Thoracic aorta (tissue), 2 donors: ENCODE data around the gene CDH2. TPM values are rescaled to one million over a fixed set of nuclear protein-coding genes. Genes with fewer than 3 reads are reported as not detected.

ENCODE experiments used
- ATAC-seq: fragments of 150-250 bp; one replicate; pipeline ENCODE4 v1.8.0; 2017; ENCODE audit warnings: low read depth; ENCODE audit not compliant: insufficient number of reproducible peaks, low FRiP score
- DNase-seq: peaks from one replicate; pipeline ENCODE4 v3.0.0-alpha.2; 2020; ENCODE audit warnings: low spot score
- H3K27ac ChIP-seq, 2 donors: fragments of 200-600 bp; sonication (generic); 1 replicate in 1 of 2; 2 replicates in 1 of 2; pipeline ENCODE4 v1.5.1; 2016; ENCODE audit warnings: mild to moderate bottlenecking in 2 of 2, moderate library complexity in 2 of 2
- H3K27me3 ChIP-seq: fragments of 200-600 bp; sonication (generic); replicated peaks from 2 replicates; pipeline ENCODE4 v1.6.0; 2016; ENCODE audit warnings: mild to moderate bottlenecking; ENCODE audit not compliant: insufficient read depth
- H3K36me3 ChIP-seq: fragments of 200-600 bp; sonication (generic); one replicate; pipeline ENCODE4 v1.5.1; 2016
- H3K4me1 ChIP-seq, 2 donors: fragments of 200-600 bp; sonication (generic); 1 replicate in 1 of 2; 2 replicates in 1 of 2; pipeline versions ENCODE4 v1.5.1 to v1.6.0; 2016; ENCODE audit warnings: low read depth in 2 of 2, mild to moderate bottlenecking in 1 of 2; ENCODE audit not compliant: control insufficient read depth in 1 of 2
- H3K4me3 ChIP-seq: fragments of 200-600 bp; sonication (generic); 2 replicates; pipeline ENCODE4 v1.5.1; 2016; ENCODE audit warnings: mild to moderate bottlenecking
- H3K9me3 ChIP-seq: fragments of 200-600 bp; sonication (generic); 2 replicates; pipeline ENCODE4 v1.5.1; 2016
- total RNA-seq, 2 donors: library from RNA; depleted of rRNA; stranded (reverse); fragments of >200 nt; gene quantifications; one replicate each; pipeline versions ENCODE4 v1.1.0 to v1.2.3, GENCODE V29; 2016
- TF ChIP-seq, protein P1 (sequence below): fragments of 200-600 bp; sonication (generic); IDR thresholded peaks from one replicate; pipeline ENCODE4 v1.5.1; 2019; ENCODE audit warnings: antibody characterized with exemption

The CDH2 gene
- total RNA-seq, 2 donors from 2014 or later: 25.9 to 37.9 TPM

DNA sequence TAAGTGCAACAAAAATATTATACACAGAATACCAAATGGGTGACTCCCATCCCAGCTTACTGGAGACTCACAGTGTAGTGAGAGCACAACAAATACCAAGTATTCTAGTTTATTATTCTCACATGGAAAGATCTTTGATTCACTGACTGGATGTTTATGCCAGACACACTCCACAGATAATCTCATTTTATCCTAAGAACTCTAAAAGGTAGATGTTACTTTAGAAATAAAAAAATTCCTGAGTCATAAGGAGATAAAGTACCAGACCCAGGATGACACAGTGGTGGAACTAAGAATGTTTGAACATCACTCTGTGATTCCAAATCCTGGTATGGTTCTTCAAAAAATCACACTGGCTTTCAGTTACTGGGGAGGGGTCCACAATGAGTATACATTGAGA is 136.2 kb downstream of the CDH2 start:
- no peaks in the 10 kb centered on the region for H3K4me1 ChIP-seq
- ATAC-seq (no peak), DNase-seq (no peak)
- H3K27ac ChIP-seq: no peak overlapping the region
- no peaks in the 10 kb centered on the region for H3K27me3 ChIP-seq
- H3K9me3 ChIP-seq: no peaks in the 10 kb centered on the region
- no peaks in the 10 kb centered on the region for H3K36me3 ChIP-seq
- H3K4me3 ChIP-seq: no peak overlapping the region
- TF ChIP-seq, protein P1, sequence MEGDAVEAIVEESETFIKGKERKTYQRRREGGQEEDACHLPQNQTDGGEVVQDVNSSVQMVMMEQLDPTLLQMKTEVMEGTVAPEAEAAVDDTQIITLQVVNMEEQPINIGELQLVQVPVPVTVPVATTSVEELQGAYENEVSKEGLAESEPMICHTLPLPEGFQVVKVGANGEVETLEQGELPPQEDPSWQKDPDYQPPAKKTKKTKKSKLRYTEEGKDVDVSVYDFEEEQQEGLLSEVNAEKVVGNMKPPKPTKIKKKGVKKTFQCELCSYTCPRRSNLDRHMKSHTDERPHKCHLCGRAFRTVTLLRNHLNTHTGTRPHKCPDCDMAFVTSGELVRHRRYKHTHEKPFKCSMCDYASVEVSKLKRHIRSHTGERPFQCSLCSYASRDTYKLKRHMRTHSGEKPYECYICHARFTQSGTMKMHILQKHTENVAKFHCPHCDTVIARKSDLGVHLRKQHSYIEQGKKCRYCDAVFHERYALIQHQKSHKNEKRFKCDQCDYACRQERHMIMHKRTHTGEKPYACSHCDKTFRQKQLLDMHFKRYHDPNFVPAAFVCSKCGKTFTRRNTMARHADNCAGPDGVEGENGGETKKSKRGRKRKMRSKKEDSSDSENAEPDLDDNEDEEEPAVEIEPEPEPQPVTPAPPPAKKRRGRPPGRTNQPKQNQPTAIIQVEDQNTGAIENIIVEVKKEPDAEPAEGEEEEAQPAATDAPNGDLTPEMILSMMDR: no peak

DNA sequence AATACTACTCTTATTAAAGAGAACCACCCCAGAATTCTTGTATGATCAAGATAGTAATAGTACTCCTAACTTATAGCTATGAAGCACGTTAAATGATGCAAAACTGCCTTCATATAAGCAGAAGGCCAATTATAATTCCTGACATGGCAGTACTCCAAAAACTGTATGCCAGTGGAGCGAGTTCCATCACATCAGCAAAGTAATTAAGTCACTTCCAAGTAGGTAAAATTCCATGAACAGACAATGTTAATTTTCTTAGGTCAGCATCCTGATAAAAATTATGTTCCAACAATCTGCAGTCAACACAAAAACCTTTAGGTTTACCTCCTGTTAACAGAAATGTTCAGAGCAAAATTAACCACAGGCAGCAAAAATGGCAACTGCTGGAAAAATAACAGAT is 136.7 kb downstream of the CDH2 start:
- no peak for DNase-seq
- Histone ChIP-seq H3K36me3 (no peaks in the 10 kb centered on the region), H3K4me3 (no peak overlapping the region), H3K4me1 (no peaks in the 10 kb centered on the region), H3K27me3 (no peaks in the 10 kb centered on the region), H3K9me3 (no peaks in the 10 kb centered on the region), H3K27ac (no peak overlapping the region)
- TF ChIP-seq, protein P1: no peak
- no peak for ATAC-seq

DNA sequence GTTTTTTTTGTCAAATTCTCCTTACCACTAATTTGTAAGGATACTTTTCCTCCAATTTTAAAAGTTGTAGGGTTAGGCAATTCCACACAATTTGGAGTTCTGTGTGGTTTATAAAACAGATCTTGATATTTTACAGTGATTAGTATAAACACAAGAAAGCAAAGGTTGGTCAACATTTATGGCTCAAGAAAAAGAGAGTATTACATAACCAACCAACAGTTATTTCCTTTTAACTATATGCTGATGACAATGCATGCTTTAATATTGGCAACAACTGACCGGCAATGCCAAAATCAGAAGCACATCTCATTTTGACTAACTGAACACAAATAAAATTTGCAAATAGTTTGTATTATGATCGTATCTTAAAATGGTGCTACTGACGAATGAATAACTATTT is 137.2 kb downstream of the CDH2 start:
- Histone ChIP-seq H3K4me3 (no peak overlapping the region), H3K36me3 (no peaks in the 10 kb centered on the region), H3K27ac (no peak overlapping the region), H3K4me1 (no peaks in the 10 kb centered on the region), H3K27me3 (no peaks in the 10 kb centered on the region), H3K9me3 (no peaks in the 10 kb centered on the region)
- no peak for ATAC-seq
- no peak for DNase-seq
- TF ChIP-seq, protein P1: no peak

DNA sequence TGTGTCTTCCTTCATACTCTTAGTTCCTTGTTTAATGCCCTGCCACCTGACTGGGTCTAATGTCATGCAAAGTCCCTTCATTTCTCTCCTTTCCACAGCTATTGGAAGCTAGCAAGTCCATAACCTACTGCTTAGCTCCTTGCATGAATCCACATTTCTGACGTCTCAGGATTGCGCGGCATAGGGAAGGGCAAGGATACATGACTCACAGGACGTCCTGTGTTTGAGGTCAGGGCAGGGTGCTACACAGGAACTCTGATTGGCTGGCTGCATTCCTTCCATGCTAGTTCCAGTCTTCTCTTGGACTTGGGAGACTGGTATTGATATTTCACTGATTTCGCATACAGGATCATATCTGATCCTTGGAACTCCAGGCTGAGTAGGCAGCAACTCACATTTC is 137.9 kb downstream of the CDH2 start:
- Histone ChIP-seq H3K36me3 (no peaks in the 10 kb centered on the region), H3K4me3 (no peak overlapping the region), H3K4me1 (no peaks in the 10 kb centered on the region), H3K9me3 (no peaks in the 10 kb centered on the region), H3K27me3 (no peaks in the 10 kb centered on the region), H3K27ac (no peak overlapping the region)
- TF ChIP-seq, protein P1: no peak
- DNase-seq (no peak), ATAC-seq (no peak)

DNA sequence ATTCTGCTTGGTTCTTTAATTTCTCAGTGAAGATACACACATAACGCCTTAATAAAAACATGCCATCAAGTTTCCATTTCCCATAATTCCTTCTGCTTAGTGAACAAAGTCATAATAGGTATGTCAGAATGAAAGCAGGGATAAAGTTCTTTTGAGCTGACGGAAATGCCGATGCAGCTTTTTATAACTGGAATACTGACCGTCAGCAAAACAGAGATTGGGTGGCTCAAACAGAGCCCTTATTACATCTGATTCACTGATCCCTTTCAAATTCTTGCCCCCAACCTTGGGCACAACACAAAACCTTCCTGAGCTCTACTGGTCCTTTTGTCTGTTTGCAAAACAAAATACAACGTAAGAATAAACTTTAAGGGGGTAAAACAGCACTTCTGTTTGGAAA is 140.4 kb downstream of the CDH2 start:
- H3K4me1 ChIP-seq: no peaks in the 10 kb centered on the region
- TF ChIP-seq, protein P1: no peak
- no peaks in the 10 kb centered on the region for H3K27me3 ChIP-seq
- H3K27ac ChIP-seq: no peak overlapping the region
- no peaks in the 10 kb centered on the region for H3K36me3 ChIP-seq
- DNase-seq (no peak), ATAC-seq (no peak)
- peak overlapping the region; percentile 33 for H3K4me3 ChIP-seq
- H3K9me3 ChIP-seq: no peaks in the 10 kb centered on the region
